ENCODE results near the gene STAT1.

The STAT1 gene

DNA sequence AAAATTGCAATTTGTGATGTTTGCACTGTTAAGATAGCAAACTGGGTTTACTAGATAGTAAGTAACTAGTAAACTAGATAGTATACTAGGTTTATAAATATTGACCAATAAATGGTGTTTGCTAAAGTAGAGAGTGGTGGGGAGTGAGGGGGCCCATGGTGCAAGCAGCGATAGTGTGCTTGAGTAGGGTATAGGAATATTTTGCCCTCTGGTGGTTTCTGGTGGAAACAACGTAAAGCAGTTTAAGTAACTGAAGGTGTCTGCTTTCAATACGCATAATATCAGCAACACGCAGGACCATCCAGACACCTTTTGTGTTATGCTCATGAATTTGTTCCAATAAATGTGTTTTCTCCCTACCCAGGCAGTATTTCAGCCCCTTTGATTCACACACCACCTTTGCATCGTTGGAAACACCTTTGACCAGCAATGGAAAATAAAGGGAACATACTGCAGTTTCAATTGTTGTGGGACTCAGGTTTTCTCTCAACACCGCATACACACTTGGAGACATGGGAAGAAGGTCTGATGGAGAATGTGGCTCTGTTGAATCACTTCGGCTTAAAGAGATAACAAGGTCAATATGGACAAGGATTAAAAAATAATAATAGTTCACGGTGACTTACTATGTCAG is 16.7 kb upstream of the STAT1 start:
- peak; percentile 33 for DNase-seq

DNA sequence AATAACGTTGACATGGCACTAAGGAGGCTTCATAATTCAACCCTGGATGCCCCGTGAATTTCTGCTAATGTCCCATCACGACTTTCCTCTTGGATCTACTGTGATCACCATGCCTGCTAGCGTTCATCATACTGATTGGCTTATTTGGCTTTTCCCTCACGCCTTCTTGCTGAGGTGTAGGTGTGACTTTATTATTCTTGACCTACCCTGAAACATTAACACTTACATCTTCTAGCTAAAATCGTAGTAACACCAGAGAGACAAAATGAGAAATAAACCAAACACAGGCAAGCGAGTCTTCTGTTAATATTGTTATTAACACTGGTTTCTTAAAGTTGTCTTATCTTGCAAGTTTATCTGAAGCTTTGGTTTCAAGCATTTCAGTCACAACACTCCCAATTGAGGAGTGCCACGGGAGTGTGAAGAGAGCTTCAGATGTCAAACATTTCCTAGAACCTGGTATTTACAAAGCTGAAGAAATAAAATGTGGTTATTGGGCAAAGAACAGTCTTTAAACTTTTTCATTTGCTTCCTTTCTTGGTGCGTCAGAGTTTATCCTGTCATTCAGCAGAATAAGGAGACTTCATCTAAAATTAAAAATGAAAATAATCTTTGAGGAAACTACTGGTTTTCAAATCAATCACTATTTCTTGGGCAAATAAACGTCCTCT is 15.4 kb upstream of the STAT1 start:
- no peak for DNase-seq

DNA sequence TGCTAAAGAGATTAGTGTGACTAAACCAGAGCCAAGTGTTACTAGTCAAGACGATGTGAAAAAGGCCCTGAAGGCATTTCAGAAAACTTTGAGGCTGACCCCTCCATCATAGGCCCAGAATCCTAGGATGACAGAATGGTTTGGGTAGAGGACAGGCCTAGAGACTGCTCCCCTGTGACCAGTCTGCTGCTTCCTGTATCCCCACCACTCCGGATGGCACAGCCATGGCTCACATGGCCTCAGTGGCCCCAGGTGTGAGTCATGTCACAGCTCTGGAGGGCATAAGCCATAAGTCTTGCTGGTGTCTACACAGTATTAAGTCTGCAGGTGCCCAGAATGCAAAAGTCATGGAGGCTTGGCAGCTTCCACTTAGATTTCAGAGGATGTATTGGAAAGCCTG is 12.4 kb upstream of the STAT1 start:
- no peak for DNase-seq

- no peak for DNase-seq
Observed at GRCh38 chr2:191025135-191025534, 11.2 kb upstream of the STAT1 start.

DNA sequence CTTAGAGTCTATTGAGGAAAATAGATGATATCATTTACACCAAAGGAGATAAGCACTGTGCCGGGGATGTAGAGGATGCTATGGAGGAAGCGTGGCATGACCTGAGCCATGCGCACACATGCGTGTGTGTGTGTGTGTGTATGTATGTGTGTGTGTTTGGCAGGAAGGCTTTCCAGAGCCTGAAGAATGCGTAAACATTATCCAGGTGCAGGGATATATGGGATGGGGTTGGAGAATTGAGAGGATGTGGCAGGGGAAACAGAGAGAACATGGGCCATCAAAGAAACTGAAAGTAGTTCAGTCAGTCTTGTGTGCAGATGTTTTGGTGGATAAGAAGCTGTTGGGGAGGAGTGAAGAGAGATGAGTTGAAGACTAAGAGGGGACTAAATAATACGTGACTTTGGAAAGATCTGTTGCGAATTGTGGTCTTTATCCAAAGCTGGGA is 9.3 kb upstream of the STAT1 start:
- DNase-seq = no peak

DNA sequence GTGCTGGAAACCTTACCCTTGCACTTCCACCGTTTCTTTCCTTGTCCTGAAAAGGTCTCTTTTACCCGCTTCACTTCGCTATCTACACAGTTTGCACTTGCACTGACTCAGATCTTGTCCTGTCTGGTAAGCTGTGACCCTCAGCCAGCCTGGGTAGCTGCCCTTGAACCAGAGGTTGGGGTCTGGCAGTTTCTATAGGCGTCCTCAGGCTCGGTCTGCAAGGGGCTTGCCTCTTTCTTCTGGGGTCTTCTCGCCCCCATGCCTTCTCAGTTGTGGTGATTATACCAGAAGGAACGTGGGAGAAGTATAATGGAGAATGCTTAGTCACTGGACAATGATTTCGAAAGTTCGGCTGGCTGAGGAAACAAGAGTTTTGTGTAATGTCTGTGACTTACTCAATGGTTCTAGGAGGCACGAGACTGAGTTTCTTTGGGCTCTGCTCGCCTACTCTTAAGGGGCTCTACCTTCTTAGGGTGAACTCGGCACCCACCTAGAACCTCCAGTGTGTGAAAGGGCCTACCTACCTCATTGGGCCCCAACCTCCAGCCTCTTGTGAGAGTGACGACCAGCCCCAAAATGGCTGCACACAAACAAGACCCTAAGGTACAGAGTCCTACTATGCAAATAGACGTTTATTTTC is 6.9 kb upstream of the STAT1 start:
- DNase-seq = no peak

- peak; percentile 91 for DNase-seq
Observed at GRCh38 chr2:191020221-191020741, 6.3 kb upstream of the STAT1 start.

DNA sequence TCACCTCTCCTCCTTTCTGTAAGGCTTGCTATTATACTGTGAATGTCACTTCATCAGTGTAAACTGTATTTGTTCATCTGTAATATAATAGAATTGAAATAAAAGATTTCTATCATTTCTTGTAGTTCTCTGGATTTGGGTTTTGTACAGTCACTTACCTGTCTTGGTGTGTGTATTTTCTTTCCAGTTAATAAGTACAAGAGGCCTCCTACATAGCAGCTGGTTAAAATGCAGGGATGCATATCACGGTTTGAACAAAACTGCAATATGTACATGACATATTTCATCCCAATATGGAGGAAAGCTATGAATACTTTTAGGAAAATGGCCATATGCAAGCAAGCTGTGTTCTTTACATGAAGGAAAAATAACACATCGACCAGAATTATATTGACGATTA is 5.4 kb upstream of the STAT1 start:
- DNase-seq = no peak

DNA sequence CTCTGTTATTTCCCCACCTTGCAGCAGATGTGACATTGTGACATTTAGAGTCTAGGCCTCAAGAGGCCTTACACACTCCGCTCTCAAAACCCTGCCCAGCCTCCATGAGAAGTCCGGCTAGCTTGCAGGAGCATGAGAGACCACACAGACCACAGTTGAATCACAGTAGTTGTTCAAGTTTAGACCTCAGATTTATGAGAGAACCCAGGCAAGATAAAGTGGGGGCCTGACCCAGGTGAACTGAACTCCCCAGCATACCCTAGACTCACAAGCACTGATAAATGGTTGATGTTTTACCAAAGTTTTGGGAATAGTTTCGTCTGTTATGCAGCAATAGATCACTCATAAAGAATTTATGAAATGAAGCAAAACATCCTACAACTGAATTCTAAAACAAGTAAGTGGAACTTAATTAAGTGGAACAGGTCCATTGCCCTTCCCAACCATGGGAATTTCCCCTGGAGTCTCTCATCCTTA is 4.7 kb upstream of the STAT1 start:
- DNase-seq = no peak

DNA sequence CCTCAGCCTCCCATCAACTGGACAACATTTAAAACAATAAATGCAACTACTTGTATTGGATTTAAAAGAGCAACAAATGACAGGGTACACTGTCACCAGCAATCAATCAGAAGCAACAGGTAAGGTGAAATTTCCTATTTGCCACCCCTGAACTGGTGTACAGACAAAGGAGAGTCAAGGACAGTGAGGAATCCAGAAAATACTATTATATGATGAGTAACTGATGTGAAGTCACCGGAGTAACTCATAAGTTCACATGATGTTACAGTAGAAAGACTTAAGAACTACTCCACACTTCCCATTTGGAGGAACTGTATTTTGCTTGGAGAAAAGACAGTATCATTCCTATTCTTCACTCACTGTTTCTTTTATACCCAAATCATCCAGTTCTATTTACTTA is 4.1 kb upstream of the STAT1 start:
- no peak for DNase-seq

- no peak for DNase-seq
Observed at GRCh38 chr2:191015831-191016230, 1.9 kb upstream of the STAT1 start.

GRCh38 chr2:191015239-191015638 is 1.3 kb upstream of the STAT1 start:
- no peak for DNase-seq

- DNase-seq = no peak
Observed at GRCh38 chr2:191014653-191015020, 666 bp upstream of the STAT1 start.

- DNase-seq = no peak
Observed at GRCh38 chr2:191013682-191013931, 364 bp downstream of the STAT1 start.

DNA sequence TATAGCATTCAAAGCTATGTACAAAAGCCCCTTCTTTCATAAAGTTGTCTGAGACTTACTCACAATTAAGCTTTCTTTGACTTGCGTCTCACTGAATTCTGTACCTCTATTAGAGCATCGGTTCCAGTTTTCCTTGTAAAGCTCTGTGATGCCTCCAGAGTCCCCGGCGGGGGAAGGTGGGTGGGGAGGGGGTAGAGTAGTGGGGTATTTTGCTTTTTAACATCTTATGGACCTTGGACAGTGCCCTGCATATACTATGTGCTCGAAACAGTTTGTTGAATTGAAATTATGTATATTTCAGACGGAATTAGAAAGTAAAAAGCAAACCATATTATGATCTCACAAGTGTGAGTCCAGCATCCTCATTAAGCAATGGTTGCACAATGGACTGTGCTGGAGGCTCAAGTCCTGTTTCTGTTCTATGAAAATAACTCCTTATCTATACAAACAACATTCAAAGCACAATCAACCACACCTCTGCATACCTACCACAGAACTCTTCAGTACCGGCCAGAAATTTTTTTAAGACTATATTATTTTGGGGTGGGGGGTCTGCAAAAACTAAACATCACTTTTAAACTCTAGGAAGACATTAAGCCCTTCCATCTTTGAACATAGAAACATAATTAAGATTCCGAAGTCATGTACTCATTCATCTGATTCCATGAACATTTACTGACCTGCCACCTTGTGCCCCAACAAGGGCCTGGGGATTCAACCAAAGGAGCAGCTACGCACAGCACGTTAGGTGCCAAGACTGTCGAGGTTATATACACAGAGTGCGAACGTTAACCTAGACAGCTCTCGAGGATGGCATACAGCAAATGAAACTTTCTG is 908 bp downstream of the STAT1 start:
- no peak for DNase-seq

GRCh38 chr2:191012346-191012745 is 1.6 kb downstream of the STAT1 start:
- no peak for DNase-seq

DNA sequence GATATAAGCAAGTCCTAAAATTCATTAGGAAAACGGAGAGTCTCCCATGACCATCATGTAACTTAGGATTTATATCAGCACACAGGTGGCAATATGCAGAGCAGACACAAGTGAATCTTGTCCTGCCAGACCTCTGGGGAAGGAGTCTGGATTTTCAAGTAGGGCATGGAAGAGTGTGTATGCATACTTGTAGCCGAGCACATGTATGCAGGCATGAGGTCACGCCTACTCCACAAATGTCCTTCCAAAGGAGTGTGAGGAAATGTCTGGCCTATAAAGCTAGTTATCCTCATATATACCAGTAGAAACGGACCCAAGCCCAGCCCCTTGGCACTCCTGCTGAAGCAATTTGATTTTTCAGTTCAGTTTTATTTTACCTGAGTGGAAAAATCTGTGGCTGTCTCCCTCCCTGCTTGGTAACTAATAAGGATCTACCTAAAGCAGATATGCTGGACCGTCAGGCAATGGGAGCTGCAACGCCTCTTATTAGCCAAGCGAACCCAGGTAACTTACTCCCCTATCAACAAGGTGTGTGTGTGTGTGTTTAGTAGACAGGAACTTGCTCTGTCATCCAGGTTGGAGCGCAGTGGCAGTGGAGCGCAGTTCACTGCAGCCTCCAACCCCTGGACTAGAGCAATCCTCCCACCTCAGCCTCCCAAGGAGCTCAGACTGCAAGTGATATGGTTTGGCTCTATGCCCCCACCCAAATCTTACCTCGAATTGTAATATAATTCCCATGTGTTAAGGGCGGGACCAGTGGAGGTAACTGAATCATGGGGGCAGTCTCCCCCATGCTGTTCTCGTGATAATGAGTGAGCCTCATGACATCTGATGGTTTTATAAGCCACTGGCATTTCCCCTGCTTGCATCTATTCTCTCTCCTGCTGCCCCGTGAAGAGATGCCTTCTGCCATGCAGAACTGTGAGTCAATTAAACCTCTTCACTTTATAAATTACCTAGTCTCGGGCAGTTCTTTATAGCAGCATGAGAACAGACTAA is 2.8 kb downstream of the STAT1 start:
- no peak for DNase-seq

DNA sequence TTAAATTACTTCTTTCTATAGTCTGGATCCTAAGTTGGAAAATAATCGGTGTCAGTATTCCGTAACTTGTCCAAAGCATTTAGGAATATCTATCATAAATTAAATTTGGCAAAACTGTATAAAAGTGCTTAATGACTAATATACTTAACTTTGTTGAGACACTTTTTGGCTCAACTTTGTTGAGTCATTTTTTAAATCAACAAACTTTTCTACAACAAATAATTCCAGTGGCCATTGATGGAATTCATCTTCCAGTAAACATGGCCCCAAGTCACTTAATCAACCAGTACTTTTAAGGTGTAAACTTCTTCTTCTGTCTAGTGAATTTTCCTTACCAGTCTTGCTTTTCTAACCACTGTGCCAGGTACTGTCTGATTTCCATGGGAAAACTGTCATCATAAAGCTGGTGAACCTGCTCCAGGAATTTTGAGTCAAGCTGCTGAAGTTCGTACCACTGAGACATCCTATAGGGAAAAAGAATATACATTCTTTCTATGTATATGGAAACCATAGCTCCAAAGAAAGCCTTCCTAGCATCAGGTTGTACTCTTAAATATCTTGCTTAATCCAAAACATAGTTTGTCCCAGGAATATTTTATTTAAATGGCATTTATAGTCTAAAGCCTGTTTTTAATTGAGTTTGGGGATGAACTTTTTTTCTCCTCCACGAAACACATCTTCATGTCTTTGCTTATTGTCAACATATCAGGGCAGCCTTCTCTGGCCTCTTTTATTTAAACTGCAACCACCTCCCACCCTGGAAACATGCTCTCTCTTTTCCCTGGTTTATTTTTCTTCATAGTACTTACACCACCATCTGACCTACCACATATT is 4.2 kb downstream of the STAT1 start:
- no peak for DNase-seq

DNA sequence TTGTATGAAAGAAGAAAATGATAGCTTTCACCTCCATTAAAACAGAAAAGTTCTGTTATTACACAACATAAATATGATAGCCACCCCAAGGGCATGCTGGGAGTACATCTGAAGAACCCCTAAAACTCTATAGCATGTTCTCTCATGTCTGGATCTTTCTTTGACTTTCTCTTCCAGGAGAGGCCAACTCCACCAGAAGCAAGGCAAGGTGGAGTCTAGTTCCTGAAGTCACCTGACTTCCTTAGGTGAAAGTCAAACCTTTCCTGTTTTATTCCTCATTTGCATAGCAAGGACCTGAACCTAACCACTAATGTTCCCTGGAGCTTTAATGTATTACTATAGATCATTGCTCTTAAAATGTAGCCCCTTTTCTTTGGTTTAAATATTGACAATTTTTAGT is 5.7 kb downstream of the STAT1 start:
- DNase-seq = no peak

GRCh38 chr2:191006997-191007783 is 6.8 kb downstream of the STAT1 start:
- DNase-seq = no peak
